Activated naive CD4-positive, alpha-beta T cell treated with anti-CD3 and anti-CD28 coated beads, Interleukin-2, amount 50 U/mL, for 72 hours (primary cell): ENCODE data around the gene TET3. TPM values are rescaled to one million over a fixed set of nuclear protein-coding genes. Genes with fewer than 3 reads are reported as not detected.

ENCODE experiments used
- ATAC-seq, 2 donors: fragments of 150-1000 bp; cut with Tn5 transposase; 2 replicates each; pipeline ENCODE4 v1.10.0; 2021; ENCODE audit warnings: mild to moderate bottlenecking in 2 of 2, moderate library complexity in 2 of 2
- DNase-seq, 2 donors: peaks; one replicate each; pipeline ENCODE4 v3.0.0; 2021 to 2022; ENCODE audit warnings: low spot score in 2 of 2
- H3K27ac Mint-ChIP-seq, 2 donors: one replicate each; pipeline ENCODE4 v1.8.0; 2022; ENCODE audit warnings: mild to moderate bottlenecking in 2 of 2, mixed read lengths in 2 of 2
- H3K36me3 Mint-ChIP-seq, 2 donors: one replicate each; pipeline ENCODE4 v1.8.0; 2022; ENCODE audit warnings: mixed read lengths in 2 of 2
- H3K9me3 Mint-ChIP-seq, 2 donors: one replicate each; pipeline ENCODE4 v1.8.0; 2022; ENCODE audit warnings: mixed read lengths in 2 of 2
- total RNA-seq, 2 donors: library from RNA; stranded (reverse); gene quantifications; one replicate each; pipeline ENCODE4 v1.2.3, GENCODE V29; 2022

TET3 gene
- total RNA-seq, 2 donors from 2014 or later, result 15.9 to 24.7 TPM

GRCh38 chr2:73961274-73961673 lies 23.4 kb upstream of the TET3 start:
- peaks cover 21 to 56% of the 10 kb centered on the region in 2 donors for H3K36me3 Mint-ChIP-seq
- peaks cover 6 to 7% of the 10 kb centered on the region in 2 donors for H3K9me3 Mint-ChIP-seq
- ATAC-seq (no peak), DNase-seq (no peak)
- H3K27ac Mint-ChIP-seq, result no peak overlapping the region

GRCh38 chr2:73961823-73962615 lies 22.7 kb upstream of the TET3 start:
- DNase-seq (no peak), ATAC-seq (no peak)
- peaks cover 6 to 7% of the 10 kb centered on the region in 2 donors for H3K9me3 Mint-ChIP-seq
- peak overlapping the region in 1 of 2 donors; percentile 27 for H3K27ac Mint-ChIP-seq
- peaks cover 15 to 49% of the 10 kb centered on the region in 2 donors for H3K36me3 Mint-ChIP-seq

GRCh38 chr2:73962798-73963197 lies 21.9 kb upstream of the TET3 start:
- peaks cover 6 to 7% of the 10 kb centered on the region in 2 donors for H3K9me3 Mint-ChIP-seq
- DNase-seq (no peak), ATAC-seq (no peak)
- peak overlapping the region in 1 of 2 donors; percentile 76 for H3K27ac Mint-ChIP-seq
- peaks cover 15 to 45% of the 10 kb centered on the region in 2 donors for H3K36me3 Mint-ChIP-seq

- ATAC-seq (peak; percentile 95 to 97), DNase-seq (peak in 1 of 2 donors; percentile 57)
- H3K9me3 Mint-ChIP-seq, result peaks cover 6 to 7% of the 10 kb centered on the region in 2 donors
- peaks cover 15 to 37% of the 10 kb centered on the region in 2 donors for H3K36me3 Mint-ChIP-seq
- H3K27ac Mint-ChIP-seq, result peak overlapping the region; percentile 56 to 76
Observed at GRCh38 chr2:73963385-73964120, 21.2 kb upstream of the TET3 start.

GRCh38 chr2:73964223-73964622 lies 20.5 kb upstream of the TET3 start:
- Mint-ChIP-seq H3K36me3 (peaks cover 8 to 30% of the 10 kb centered on the region in 2 donors), H3K27ac (peak overlapping the region; percentile 56 to 76), H3K9me3 (peaks cover 6 to 7% of the 10 kb centered on the region in 2 donors)
- DNase-seq (no peak), ATAC-seq (peak; percentile 49 to 71)

GRCh38 chr2:73965053-73965452 lies 19.7 kb upstream of the TET3 start:
- Mint-ChIP-seq H3K36me3 (peaks cover 7 to 27% of the 10 kb centered on the region in 2 donors), H3K9me3 (peaks cover 6 to 7% of the 10 kb centered on the region in 2 donors), H3K27ac (peak overlapping the region in 1 of 2 donors; percentile 60)
- ATAC-seq (no peak), DNase-seq (no peak)

GRCh38 chr2:73968357-73968937 lies 16.3 kb upstream of the TET3 start:
- DNase-seq, result no peak
- Mint-ChIP-seq H3K36me3 (peaks cover 0 to 7% of the 10 kb centered on the region in 2 donors), H3K27ac (no peak overlapping the region), H3K9me3 (no peaks in the 10 kb centered on the region)
- ATAC-seq, result no peak

- peaks cover 0 to 7% of the 10 kb centered on the region in 2 donors for H3K36me3 Mint-ChIP-seq
- DNase-seq (no peak), ATAC-seq (peak; percentile 19 to 36)
- H3K27ac Mint-ChIP-seq, result peak overlapping the region in 1 of 2 donors; percentile 86
- no peaks in the 10 kb centered on the region for H3K9me3 Mint-ChIP-seq
Observed at GRCh38 chr2:73969356-73969755, 15.4 kb upstream of the TET3 start.

- DNase-seq (no peak), ATAC-seq (peak in 1 of 2 donors; percentile 4)
- no peaks in the 10 kb centered on the region for H3K9me3 Mint-ChIP-seq
- H3K36me3 Mint-ChIP-seq, result peaks cover 0 to 7% of the 10 kb centered on the region in 2 donors
- H3K27ac Mint-ChIP-seq, result peak overlapping the region; percentile 75 to 86
Observed at GRCh38 chr2:73970141-73970803, 14.4 kb upstream of the TET3 start.

- Mint-ChIP-seq H3K9me3 (no peaks in the 10 kb centered on the region), H3K27ac (peak overlapping the region; percentile 72 to 86), H3K36me3 (peaks cover 0 to 7% of the 10 kb centered on the region in 2 donors)
- peak; percentile 40 to 73 for DNase-seq
- ATAC-seq, result peak; percentile 77 to 87
Observed at GRCh38 chr2:73970850-73971471, 13.7 kb upstream of the TET3 start.

- H3K9me3 Mint-ChIP-seq, result no peaks in the 10 kb centered on the region
- peak overlapping the region in 1 of 2 donors; percentile 86 for H3K27ac Mint-ChIP-seq
- DNase-seq, result no peak
- peaks cover 0 to 7% of the 10 kb centered on the region in 2 donors for H3K36me3 Mint-ChIP-seq
- peak; percentile 12 to 15 for ATAC-seq
Observed at GRCh38 chr2:73971722-73972121, 13.0 kb upstream of the TET3 start.

GRCh38 chr2:73972846-73973245 lies 11.9 kb upstream of the TET3 start:
- peaks cover 0 to 7% of the 10 kb centered on the region in 2 donors for H3K36me3 Mint-ChIP-seq
- no peak overlapping the region for H3K27ac Mint-ChIP-seq
- no peak for DNase-seq
- ATAC-seq, result no peak
- no peaks in the 10 kb centered on the region for H3K9me3 Mint-ChIP-seq

GRCh38 chr2:73975731-73976130 lies 9.0 kb upstream of the TET3 start:
- DNase-seq (no peak), ATAC-seq (no peak)
- Mint-ChIP-seq H3K27ac (no peak overlapping the region), H3K9me3 (no peaks in the 10 kb centered on the region), H3K36me3 (no peaks in the 10 kb centered on the region)

- Mint-ChIP-seq H3K27ac (peak overlapping the region in 1 of 2 donors; percentile 16), H3K9me3 (no peaks in the 10 kb centered on the region), H3K36me3 (no peaks in the 10 kb centered on the region)
- DNase-seq, result no peak
- ATAC-seq, result no peak
Observed at GRCh38 chr2:73976803-73977202, 7.9 kb upstream of the TET3 start.

GRCh38 chr2:73977466-73977865 lies 7.2 kb upstream of the TET3 start:
- no peak overlapping the region for H3K27ac Mint-ChIP-seq
- DNase-seq (no peak), ATAC-seq (no peak)
- H3K36me3 Mint-ChIP-seq, result no peaks in the 10 kb centered on the region
- no peaks in the 10 kb centered on the region for H3K9me3 Mint-ChIP-seq

GRCh38 chr2:73979021-73979420 lies 5.7 kb upstream of the TET3 start:
- ATAC-seq (peak; percentile 93 to 98), DNase-seq (peak in 1 of 2 donors; percentile 77)
- H3K27ac Mint-ChIP-seq, result peak overlapping the region; percentile 77 to 90
- H3K9me3 Mint-ChIP-seq, result no peaks in the 10 kb centered on the region
- no peaks in the 10 kb centered on the region for H3K36me3 Mint-ChIP-seq
